ENCODE measurements around the gene MT1X.
A peak's percentile ranks its signal among the peaks of the same experiment; 100 is the strongest.
"Not testable (repeated sequence)": the region's sequence is repeated elsewhere in the genome, so short reads cannot be mapped to it uniquely, and the experiment has no call there.

Gene MT1X

GRCh38 chr16:56710181-56710737, 28.0 kb downstream of the MT1X start:
- DNase-seq (ENCODE audit: low spot score) = no peak

GRCh38 chr16:56711862-56712261, 29.6 kb downstream of the MT1X start:
- DNase-seq (ENCODE audit: low spot score) = no peak

- DNase-seq (ENCODE audit: low spot score) = no peak
These were observed 31.5 kb downstream of the MT1X start for GRCh38 chr16:56713794-56714193.

GRCh38 chr16:56715126-56715525, 32.9 kb downstream of the MT1X start:
- no peak for DNase-seq (ENCODE audit: low spot score)

- DNase-seq (ENCODE audit: low spot score) = no peak
These were observed 34.5 kb downstream of the MT1X start for GRCh38 chr16:56716761-56717160.

GRCh38 chr16:56717532-56717931, 35.3 kb downstream of the MT1X start:
- not testable (repeated sequence) for DNase-seq (ENCODE audit: low spot score)

GRCh38 chr16:56722200-56722842, 40.1 kb downstream of the MT1X start:
- no peak for DNase-seq (ENCODE audit: low spot score)

- no peak for DNase-seq (ENCODE audit: low spot score)
These were observed 41.9 kb downstream of the MT1X start for GRCh38 chr16:56724191-56724590.

GRCh38 chr16:56726283-56726682, 44.0 kb downstream of the MT1X start:
- no peak for DNase-seq (ENCODE audit: low spot score)

GRCh38 chr16:56726926-56727325, 44.7 kb downstream of the MT1X start:
- peak; percentile 13 for DNase-seq (ENCODE audit: low spot score)

GRCh38 chr16:56728027-56728426, 45.8 kb downstream of the MT1X start:
- no peak for DNase-seq (ENCODE audit: low spot score)

- DNase-seq (ENCODE audit: low spot score) = peak; percentile 14
These were observed 46.9 kb downstream of the MT1X start for GRCh38 chr16:56728980-56729734.

- peak; percentile 95 for DNase-seq (ENCODE audit: low spot score)
These were observed 47.7 kb downstream of the MT1X start, which contains the start of gene NUP93 for GRCh38 chr16:56729735-56730662. Gene NUP93 (plus strand): TSS chr16:56730129. CDS start chr16:56748248, 18,119 bp downstream.

- DNase-seq (ENCODE audit: low spot score) = peak; percentile 62
These were observed 50.1 kb downstream of the MT1X start for GRCh38 chr16:56732366-56732765.

GRCh38 chr16:56732832-56733231, 50.6 kb downstream of the MT1X start:
- no peak for DNase-seq (ENCODE audit: low spot score)
